ENCODE results near the gene BACE1-AS. TPM values are rescaled to one million over a fixed set of nuclear protein-coding genes. Genes with fewer than 3 reads are reported as not detected.

BACE1-AS gene
- total and polyA plus RNA-seq, 2 of the 8 experiments (the other 6 are each of a cell fraction or from before 2014, with no cell fraction given), result 14.9 to 17.4 TPM

DNA sequence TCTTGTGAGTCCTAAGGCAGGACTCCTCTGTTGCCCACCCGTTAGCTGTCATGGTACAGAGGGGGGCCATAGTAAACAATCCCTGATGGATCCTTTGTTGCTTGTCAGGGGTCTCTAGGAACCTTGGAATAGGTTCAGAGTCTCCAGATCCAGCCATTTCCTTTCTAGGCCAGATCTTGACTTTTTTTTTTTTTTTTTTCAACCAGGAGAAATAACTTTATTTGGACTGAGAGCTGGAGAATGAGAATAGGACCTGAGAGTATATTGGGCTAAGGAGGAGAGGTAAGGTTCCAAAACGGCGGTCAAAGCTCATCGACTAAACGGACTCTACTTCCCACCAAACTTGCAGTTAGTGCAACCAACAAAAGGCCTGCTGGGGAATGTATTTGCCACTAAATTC, 44.3 kb downstream of the BACE1-AS start:
- H3K14ac ChIP-seq (ENCODE audit: insufficient read length), result no peak overlapping the region
- H3K23me2 ChIP-seq (ENCODE audit: low read depth, low read length), result no peaks in the 10 kb centered on the region
- H3K9me3 ChIP-seq (ENCODE audit: insufficient read depth in 2 of 2, low read depth in 1 of 2, low read length in 1 of 2), result no peaks in the 10 kb centered on the region
- no peak overlapping the region for H3K18ac ChIP-seq (ENCODE audit: extremely low read depth, low read length)
- no peak overlapping the region for H2AK5ac ChIP-seq (ENCODE audit: low read depth, low read length)
- H3K79me1 ChIP-seq (ENCODE audit: low read depth, low read length), result no peaks in the 10 kb centered on the region
- no peaks in the 10 kb centered on the region for H4K20me1 ChIP-seq (replicated peaks in 1 of 2; ENCODE audit: control insufficient read depth in 1 of 2, insufficient read depth in 2 of 2, low read length in 2 of 2)
- H4K8ac ChIP-seq (ENCODE audit: extremely low read depth, insufficient read depth, low read length), result no peak overlapping the region
- H2BK15ac ChIP-seq (ENCODE audit: low read length), result no peak overlapping the region
- no peak overlapping the region for H3K9ac ChIP-seq (replicated peaks in 1 of 4; ENCODE audit: extremely low read depth in 1 of 4, low read depth in 3 of 4, low read length in 3 of 4)
- TF ChIP-seq KDM4A (IDR thresholded peaks at IDR 0.05; ENCODE audit: low read depth, low read length, severe bottlenecking) (no peak), CHD1 (IDR thresholded peaks at IDR 0.05; ENCODE audit: low read depth, low read length) (no peak), GTF2F1 (IDR thresholded peaks at IDR 0.05; ENCODE audit: borderline replicate concordance, low read depth, low read length) (no peak), FOSL1 (IDR thresholded peaks at IDR 0.05; ENCODE audit: insufficient read depth, low read depth, low read length) (no peak), TAF7 (optimal IDR thresholded peaks at IDR 0.05; ENCODE audit: borderline replicate concordance, low read depth, low read length) (no peak)
- H3K4ac ChIP-seq (replicated peaks; ENCODE audit: insufficient read length, low read depth, low read length), result no peak overlapping the region
- H3K23ac ChIP-seq (ENCODE audit: insufficient read length), result no peak overlapping the region
- no peaks in the 10 kb centered on the region for H3K79me2 ChIP-seq (ENCODE audit: control insufficient read depth in 1 of 2, insufficient read depth in 2 of 2, low read length in 2 of 2)
- H2BK120ac ChIP-seq (replicated peaks; ENCODE audit: low read depth, low read length), result no peak overlapping the region
- H3K56ac ChIP-seq (replicated peaks; ENCODE audit: insufficient read length, low read depth, low read length), result no peak overlapping the region
- DNase-seq (ENCODE audit: low read depth in 1 of 2, low spot score in 2 of 2) (no peak), FAIRE-seq (no peak)
- ChIA-PET POLR2A (ENCODE audit: partially characterized antibody) (interaction anchor here (0.6 kb wide), 2 partner anchors 108 to 472 kb away, joined by 3 to 4 read pairs; no protein-coding TSS in a partner anchor), CTCF (ENCODE audit: partially characterized antibody) (interaction anchor here (0.8 to 0.9 kb wide), 2 partner anchors 157 to 611 kb away, joined by 3 to 4 read pairs; no protein-coding TSS in a partner anchor)
- H2AFZ ChIP-seq (ENCODE audit: low read length), result no peak overlapping the region
- no peak overlapping the region for H4K91ac ChIP-seq (replicated peaks; ENCODE audit: insufficient read length, low read length)
- no peak overlapping the region for H2BK5ac ChIP-seq (ENCODE audit: low read depth, low read length)
- no peaks in the 10 kb centered on the region for H3K27me3 ChIP-seq (replicated peaks in 1 of 4; ENCODE audit: control insufficient read depth in 3 of 4, extremely low read depth in 1 of 4, insufficient read depth in 3 of 4, low read length in 3 of 4)
- H2BK20ac ChIP-seq (ENCODE audit: low read length), result no peak overlapping the region
- H3K4me1 ChIP-seq (replicated peaks in 1 of 4; ENCODE audit: control insufficient read depth in 3 of 4, insufficient read depth in 4 of 4, low read length in 3 of 4), result no peaks in the 10 kb centered on the region
- no peak overlapping the region for H3K4me3 ChIP-seq (ENCODE audit: extremely low read depth in 1 of 4, insufficient read depth in 2 of 4, low read depth in 3 of 4, low read length in 4 of 4)
- no peak overlapping the region for H2BK12ac ChIP-seq (ENCODE audit: low read depth, low read length)
- H3K36me3 ChIP-seq (ENCODE audit: control insufficient read depth in 2 of 4, insufficient read depth in 4 of 4, low read length in 3 of 4), result peaks cover 0 to 4% (median 0%) of the 10 kb centered on the region in 4 experiments; a peak in 1 of 8 replicates
- H4K5ac ChIP-seq (ENCODE audit: insufficient read length, low read depth, low read length), result no peak overlapping the region
- H3K27ac ChIP-seq (ENCODE audit: low read depth, low read length), result no peak overlapping the region
- 98% methylated on average over 5 of the region's 5 CpGs; no CpG with 5 or more reads in 1 of the 2 experiments for WGBS, 2 experiments (ENCODE audit: extremely low coverage in 1 of 2, insufficient coverage in 1 of 2, insufficient read length in 1 of 2, insufficient replicate concordance in 2 of 2, low coverage in 1 of 2, low lambda C conversion rate in 2 of 2, missing lambda C conversion rate in 1 of 2)
- H3K4me2 ChIP-seq (ENCODE audit: insufficient read depth in 1 of 2, low read depth in 2 of 2, low read length in 2 of 2), result no peak overlapping the region
